Measurements from ENCODE around the gene NEDD4L.
"Not testable (repeated sequence)": the region's sequence is repeated elsewhere in the genome, so short reads cannot be mapped to it uniquely, and the experiment has no call there.

The NEDD4L gene

GRCh38 chr18:58370038-58370580 lies 326.1 kb downstream of the NEDD4L start:
- no peak for DNase-seq (ENCODE audit: low read depth, low spot score)

- no peak for DNase-seq (ENCODE audit: low read depth, low spot score)
Observed at GRCh38 chr18:58370612-58371011, 326.6 kb downstream of the NEDD4L start.

DNA sequence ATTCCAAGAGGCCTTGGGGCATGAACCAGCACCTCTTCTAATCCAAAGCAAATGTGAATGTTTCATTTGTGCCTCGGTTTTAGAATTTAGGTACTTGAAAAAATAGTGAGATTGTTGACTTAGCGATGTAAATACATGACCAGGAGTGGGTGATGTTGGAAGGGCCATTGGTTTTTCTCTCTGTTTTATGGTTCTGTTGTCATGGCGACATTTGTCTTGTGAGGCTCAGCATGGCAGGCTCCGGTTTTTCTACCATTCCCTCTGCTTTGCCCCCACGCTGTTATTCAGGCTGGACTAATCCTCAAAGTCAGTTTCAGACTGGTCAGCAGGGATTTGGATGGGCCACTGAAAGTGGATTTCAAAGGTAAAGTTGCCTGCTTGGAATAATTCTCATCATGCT lies 329.5 kb downstream of the NEDD4L start:
- DNase-seq (ENCODE audit: low read depth, low spot score), result no peak

DNA sequence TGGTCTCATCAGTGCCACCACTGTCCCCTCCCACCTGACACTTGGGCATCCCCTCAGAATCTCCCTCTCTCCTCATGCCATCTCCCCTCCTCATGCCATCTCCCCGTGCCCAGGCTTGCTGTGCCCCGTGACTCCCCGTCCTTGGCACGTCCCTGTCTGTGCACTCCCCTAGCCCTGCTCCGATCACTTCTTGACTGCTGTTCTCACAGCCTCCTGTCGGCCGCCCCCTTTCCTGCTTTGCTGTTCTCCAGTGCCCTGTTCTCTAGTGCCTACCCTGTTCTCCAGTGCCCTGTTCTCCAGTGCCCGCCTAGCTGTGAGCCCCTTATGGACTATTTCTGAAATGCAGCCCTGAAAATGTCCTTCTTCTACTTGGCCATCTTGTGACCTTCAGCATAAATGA lies 331.0 kb downstream of the NEDD4L start:
- no peak for DNase-seq (ENCODE audit: low read depth, low spot score)

DNA sequence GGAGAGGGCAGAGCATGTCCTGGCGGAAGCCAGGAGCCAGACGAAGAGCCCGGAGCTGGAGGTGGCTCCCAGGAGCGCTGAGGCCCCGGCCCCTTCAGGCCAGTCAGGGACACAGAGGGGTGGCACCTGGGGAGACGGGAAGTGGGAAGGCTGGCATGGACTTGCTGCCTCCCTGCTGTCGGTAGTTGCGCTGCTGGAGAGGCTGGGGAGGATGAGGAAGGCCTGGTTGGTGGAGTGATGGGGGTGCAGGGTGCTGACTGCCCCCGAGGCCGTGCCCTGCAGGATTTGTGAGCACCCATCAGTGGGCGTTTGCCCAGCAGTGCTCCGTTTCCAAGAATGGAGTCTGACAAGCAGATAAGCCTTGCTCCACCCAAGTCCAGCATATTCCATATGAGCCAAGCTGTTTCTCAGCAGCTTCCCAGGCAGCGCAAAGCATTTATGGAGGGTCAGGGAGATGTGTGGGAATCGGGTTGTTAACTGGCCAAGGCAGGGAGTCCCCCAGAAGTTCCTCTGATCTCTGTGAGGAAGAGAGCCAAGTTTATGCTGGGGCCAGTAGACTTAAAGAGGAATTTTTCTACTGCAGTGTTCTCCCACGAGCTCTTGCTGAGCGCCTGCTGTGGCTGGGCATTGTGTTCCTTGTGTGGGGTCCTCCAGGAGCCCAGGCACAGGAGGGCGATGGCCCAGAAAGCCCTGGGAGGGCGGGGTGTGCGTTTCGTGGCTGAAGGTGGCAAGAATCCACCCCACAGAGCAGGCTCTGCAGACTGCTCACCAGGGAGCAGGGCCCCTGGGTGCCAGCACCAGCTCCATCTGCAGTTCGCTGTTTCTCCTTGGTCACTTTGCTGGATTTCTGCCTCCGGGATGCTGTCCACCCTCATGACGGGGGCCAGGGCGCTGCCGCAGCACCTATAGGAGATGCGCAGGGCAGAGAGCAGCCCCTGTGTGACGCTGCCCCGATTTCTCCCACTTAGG lies 334.7 kb downstream of the NEDD4L start:
- no peak for DNase-seq (ENCODE audit: low read depth, low spot score)

DNA sequence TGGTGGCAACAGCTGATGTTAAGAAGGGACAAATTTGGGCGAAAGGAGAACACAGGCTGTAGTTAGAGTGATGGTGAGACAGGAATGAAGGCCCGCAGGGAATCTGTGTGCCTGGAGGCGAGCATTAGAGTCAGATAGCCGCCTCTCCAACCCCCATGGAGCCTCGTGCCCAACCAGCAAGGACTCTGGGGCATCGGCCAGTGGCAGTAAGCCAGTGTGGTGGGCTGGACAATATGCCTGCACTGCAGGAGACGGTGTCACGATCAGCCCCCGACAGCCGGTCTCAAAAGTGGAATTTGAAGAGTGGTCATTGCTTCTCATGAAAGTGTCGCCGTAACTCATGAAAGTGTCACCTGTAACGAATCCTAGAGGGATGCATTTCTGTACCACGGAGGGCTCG lies 335.4 kb downstream of the NEDD4L start:
- DNase-seq (ENCODE audit: low read depth, low spot score), result no peak

- not testable (repeated sequence) for DNase-seq (ENCODE audit: low read depth, low spot score)
Observed at GRCh38 chr18:58380113-58380512, 336.1 kb downstream of the NEDD4L start.

DNA sequence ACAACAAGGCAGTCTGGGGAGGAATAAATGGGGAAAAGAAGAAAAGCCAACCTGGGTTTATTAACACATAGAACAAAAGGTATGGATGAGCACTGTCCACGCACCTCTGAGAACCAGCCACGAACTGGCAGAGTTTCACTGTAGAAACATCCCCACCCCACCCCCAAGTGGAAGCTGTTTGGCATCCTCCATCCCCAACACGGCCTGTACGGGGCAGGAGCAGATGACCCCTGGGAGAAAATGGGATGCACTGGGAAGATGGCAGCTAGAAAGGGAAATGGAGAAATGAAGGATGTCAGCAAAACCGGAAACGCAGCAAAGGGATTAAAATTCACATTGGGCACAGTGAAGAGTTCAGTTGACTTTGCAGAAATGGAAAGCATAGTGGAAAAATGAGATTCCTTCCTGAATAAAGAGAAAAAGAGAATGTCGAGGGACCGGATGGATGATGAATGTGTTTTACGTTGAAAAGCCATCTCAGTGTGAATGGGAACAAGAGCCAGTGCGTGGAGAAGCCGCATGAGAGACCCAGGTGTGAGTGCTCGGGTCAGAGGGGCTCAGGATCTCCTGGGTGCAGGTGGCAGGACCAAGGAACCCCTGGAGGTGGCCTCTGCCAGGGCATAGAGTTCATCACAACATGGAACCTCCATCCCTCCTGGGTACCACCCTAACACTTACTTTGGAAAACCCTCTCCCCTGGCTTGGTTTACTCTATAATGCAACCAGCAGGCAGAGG lies 337.8 kb downstream of the NEDD4L start:
- no peak for DNase-seq (ENCODE audit: low read depth, low spot score)

DNA sequence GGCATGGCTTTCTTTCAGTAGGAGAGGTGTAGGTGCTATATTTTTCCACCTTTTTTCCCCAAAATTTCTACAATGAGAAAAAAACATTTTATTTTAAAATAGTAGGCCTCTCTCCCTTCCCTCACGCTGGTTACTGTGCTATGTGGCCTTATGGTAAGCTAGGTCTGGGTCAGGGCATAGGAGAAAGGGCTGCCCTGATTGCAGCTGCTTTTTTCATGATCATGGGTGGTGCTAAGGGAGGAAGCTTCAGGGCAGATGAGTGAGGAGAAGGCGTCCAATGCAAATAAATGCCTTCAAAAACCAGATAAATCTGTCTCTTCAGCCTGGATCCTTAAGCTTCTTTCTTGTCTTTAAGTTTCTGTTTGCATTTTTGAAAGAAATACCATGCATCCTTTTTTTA lies 338.4 kb downstream of the NEDD4L start:
- no peak for DNase-seq (ENCODE audit: low read depth, low spot score)

GRCh38 chr18:58385472-58385871 lies 341.4 kb downstream of the NEDD4L start:
- DNase-seq (ENCODE audit: low read depth, low spot score), result no peak

GRCh38 chr18:58386780-58387179 lies 342.8 kb downstream of the NEDD4L start:
- DNase-seq (ENCODE audit: low read depth, low spot score), result no peak

- DNase-seq (ENCODE audit: low read depth, low spot score), result no peak
Observed at GRCh38 chr18:58387716-58388115, 343.7 kb downstream of the NEDD4L start.

DNA sequence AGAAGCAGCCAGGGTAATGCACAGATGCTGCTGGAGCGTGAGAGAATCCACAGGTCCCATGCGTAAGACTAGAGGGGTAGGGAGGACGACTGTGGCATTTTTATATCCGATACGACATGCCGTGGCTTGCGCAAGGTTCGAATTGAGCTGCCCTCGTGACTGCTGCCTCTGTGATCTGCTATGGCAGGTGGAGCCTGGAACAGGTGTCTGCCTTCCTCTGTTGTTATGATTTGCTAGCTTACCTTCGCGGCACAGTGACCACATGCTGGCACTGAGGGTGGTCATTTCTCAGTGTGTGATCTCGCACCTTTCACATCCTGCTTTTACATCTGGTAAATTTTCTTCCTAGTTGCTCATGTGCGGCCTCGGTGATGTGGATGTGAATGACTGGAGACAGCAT lies 344.7 kb downstream of the NEDD4L start:
- DNase-seq (ENCODE audit: low read depth, low spot score), result no peak

- DNase-seq (ENCODE audit: low read depth, low spot score), result no peak
Observed at GRCh38 chr18:58389745-58390144, 345.7 kb downstream of the NEDD4L start.

DNA sequence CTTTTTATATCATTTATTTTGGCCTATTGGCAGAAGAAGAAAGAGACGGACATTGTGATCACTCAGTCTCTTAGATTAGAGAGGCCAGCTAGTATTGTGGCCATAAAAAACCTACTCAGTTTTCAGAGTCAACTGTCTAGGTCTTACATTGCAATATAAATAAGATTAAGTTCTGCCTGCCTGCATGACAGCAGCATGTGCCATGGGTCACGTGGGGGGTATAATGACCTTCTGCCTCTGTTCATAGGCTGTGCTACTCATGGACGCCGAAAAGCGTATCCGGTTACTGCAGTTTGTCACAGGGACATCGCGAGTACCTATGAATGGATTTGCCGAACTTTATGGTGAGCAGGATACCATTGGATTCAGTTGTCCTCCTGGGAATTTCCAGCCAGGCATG lies 346.4 kb downstream of the NEDD4L start:
- no peak for DNase-seq (ENCODE audit: low read depth, low spot score)

DNA sequence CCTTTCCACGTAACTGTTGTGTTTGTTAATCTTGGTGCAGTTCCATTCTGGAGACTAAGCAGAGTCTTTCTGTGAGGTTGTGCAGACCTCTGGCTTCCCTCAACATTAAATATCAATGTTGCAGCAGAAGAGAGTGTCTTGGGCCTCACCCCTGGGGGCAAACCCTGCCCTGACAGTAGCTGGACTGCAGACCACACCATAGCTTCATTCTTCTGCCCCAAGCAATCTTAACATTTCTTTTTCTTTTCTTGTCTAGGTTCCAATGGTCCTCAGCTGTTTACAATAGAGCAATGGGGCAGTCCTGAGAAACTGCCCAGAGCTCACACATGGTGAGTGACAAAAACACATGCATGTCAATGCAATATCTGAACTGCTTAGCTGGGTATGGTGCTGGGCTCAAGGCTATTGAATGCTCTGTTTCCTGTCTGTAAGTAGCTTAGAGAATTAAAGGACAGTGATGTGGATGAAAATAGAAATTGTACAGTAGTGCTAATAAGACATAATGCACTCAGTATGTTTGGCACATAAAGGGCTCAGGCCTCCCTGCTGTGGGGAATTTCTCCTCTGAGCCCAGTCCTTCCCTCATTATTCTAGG lies 347.3 kb downstream of the NEDD4L start:
- no peak for DNase-seq (ENCODE audit: low read depth, low spot score)

DNA sequence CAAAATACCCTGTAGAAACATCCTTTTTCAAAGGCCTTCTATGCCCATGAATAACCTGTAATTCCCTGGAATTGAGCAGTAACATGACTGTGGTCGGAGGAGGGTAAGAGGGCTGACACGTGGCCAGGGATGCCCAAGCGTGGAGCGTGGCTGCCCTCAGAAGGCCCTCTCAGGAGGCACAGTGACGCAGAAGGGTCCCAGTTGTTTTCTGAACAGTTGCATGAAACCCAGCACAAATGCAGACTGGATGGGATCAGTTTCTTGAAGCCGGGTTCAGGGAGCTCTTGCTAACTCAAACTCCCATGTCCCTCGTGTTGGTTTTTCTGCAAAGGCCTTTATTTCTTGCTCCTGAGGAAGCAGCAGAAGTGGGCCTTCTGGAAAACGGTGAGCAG lies 347.9 kb downstream of the NEDD4L start:
- DNase-seq (ENCODE audit: low read depth, low spot score), result no peak

- DNase-seq (ENCODE audit: low read depth, low spot score), result no peak
Observed at GRCh38 chr18:58392324-58393000, 348.4 kb downstream of the NEDD4L start.

DNA sequence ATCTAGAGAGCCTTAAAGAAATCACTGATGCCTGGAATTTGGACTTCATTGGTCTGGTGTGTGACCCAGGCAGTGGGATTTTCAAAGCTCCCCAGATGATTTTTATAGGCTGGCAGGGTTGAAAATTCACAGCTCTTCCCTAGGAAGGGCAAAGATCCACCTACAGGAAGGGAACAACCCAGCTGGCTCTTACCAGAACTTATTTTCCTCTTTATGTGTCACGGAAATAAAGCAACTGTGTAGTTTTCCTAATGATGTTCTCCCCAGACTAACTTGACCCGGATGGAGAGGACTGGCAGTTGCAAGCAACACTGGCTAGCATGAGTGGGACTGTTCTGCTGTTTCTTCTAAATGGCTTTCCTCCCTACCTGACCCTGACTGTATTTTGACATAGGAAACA lies 349.3 kb downstream of the NEDD4L start:
- DNase-seq (ENCODE audit: low read depth, low spot score), result no peak

DNA sequence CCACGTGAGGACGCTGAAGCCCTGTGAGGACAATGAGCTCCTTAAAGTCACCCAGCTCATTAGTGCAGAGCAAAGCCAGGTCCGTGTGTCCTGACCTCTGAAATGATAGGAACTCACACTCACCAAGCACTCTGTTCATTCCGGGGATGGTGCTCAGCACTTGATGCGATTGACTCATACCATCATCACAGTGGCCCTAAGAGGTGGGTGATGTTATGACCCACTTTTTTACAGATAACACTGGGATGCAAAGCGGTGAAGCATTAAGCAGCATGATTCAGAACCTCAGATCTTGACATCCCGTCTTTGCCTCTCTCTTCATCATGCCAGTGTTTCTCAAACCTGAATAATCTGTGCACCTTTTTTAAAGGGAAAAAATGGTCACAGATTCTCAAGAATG lies 350.0 kb downstream of the NEDD4L start:
- no peak for DNase-seq (ENCODE audit: low read depth, low spot score)

GRCh38 chr18:58394602-58395425 lies 350.8 kb downstream of the NEDD4L start:
- DNase-seq (ENCODE audit: low read depth, low spot score), result no peak
